Measurements from ENCODE around the gene CMC1.

- TF ChIP-seq EGR1 (IDR thresholded peaks at IDR 0.05) (no peak), TCF12 (IDR thresholded peaks at IDR 0.05; ENCODE audit: low read depth) (no peak), MAX (IDR thresholded peaks at IDR 0.05) (no peak), REST (IDR thresholded peaks at IDR 0.05; ENCODE audit: low read depth) (no peak), YY1 (IDR thresholded peaks at IDR 0.05; ENCODE audit: low read depth) (no peak), EP300 (IDR thresholded peaks at IDR 0.05; ENCODE audit: borderline replicate concordance) (no peak), CREB1 (IDR thresholded peaks at IDR 0.05; ENCODE audit: low read depth) (no peak), TEAD4 (IDR thresholded peaks at IDR 0.05) (no peak), RAD21 (IDR thresholded peaks at IDR 0.05; ENCODE audit: low read depth) (no peak), ZBTB7A (IDR thresholded peaks at IDR 0.05; ENCODE audit: low read depth) (no peak)
- TF ChIP-seq, protein P1, sequence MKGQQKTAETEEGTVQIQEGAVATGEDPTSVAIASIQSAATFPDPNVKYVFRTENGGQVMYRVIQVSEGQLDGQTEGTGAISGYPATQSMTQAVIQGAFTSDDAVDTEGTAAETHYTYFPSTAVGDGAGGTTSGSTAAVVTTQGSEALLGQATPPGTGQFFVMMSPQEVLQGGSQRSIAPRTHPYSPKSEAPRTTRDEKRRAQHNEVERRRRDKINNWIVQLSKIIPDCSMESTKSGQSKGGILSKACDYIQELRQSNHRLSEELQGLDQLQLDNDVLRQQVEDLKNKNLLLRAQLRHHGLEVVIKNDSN (IDR thresholded peaks at IDR 0.05) = no peak
Observed at GRCh38 chr3:28294667-28295413, 53.4 kb downstream of the CMC1 start.

Data from Ishikawa (cell line).